ENCODE results near the gene TET2. TPM values are rescaled to one million over a fixed set of nuclear protein-coding genes. Genes with fewer than 3 reads are reported as not detected.
A peak's percentile ranks its signal among the peaks of the same experiment; 100 is the strongest.

TET2 gene
- total and polyA plus RNA-seq, 5 donors from 2014 or later, result 9.9 to 53.2 (median 19.7) TPM

DNA sequence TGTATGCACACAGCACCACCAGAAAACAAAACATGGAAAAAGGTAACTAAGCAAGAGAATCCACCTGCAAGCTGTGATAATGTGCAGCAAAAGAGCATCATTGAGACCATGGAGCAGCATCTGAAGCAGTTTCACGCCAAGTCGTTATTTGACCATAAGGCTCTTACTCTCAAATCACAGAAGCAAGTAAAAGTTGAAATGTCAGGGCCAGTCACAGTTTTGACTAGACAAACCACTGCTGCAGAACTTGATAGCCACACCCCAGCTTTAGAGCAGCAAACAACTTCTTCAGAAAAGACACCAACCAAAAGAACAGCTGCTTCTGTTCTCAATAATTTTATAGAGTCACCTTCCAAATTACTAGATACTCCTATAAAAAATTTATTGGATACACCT, 90.2 kb downstream of the TET2 start:
- Mint-ChIP-seq H3K4me1 (peaks cover 11 to 23% (median 18%) of the 10 kb centered on the region in 4 donors), H3K4me3 (no peak overlapping the region), H3K27ac (no peak overlapping the region), H3K27me3 (no peaks in the 10 kb centered on the region), H3K36me3 (peaks cover 47% of the 10 kb centered on the region), H3K9me3 (no peaks in the 10 kb centered on the region)
- DNase-seq (peak in 1 of 3 donors; percentile 6), ATAC-seq (ENCODE audit: low read depth in 2 of 2) (no peak)
- peaks cover 43% of the 10 kb centered on the region for H3K36me3 ChIP-seq (ENCODE audit: control insufficient read depth, insufficient read depth, low read length)
- peaks cover 3% of the 10 kb centered on the region for H3K4me1 ChIP-seq (ENCODE audit: control insufficient read depth, insufficient read depth, low read length, poor library complexity, severe bottlenecking)
- no peak overlapping the region for H3K27ac ChIP-seq (ENCODE audit: insufficient read depth, low read length, poor library complexity, severe bottlenecking)
- H3K4me3 ChIP-seq (ENCODE audit: low read depth, low read length), result no peak overlapping the region
- H3K9me3 ChIP-seq (ENCODE audit: control insufficient read depth in 2 of 2, low read length in 2 of 2), result no peaks in the 10 kb centered on the region
- H3K27me3 ChIP-seq (ENCODE audit: control insufficient read depth, insufficient read depth, low read length), result no peaks in the 10 kb centered on the region

DNA sequence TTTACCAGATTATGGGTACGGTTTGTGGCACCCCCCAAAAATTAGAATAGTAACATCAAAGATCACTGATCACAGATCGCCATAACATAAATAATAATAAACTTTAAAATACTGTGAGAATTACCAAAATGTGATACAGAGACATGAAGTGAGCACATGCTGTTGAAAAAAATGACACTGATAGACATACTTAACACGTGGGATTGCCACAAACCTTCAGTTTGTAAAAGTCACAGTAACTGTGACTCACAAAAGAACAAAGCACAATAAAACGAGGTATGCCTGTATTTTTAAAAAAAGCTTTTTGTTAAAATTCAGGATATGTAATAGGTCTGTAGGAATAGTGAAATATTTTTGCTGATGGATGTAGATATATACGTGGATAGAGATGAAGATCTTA, 93.4 kb downstream of the TET2 start:
- peaks cover 34% of the 10 kb centered on the region for H3K36me3 ChIP-seq (ENCODE audit: control insufficient read depth, insufficient read depth, low read length)
- H3K9me3 Mint-ChIP-seq, result no peaks in the 10 kb centered on the region
- H3K4me1 ChIP-seq (ENCODE audit: control insufficient read depth, insufficient read depth, low read length, poor library complexity, severe bottlenecking), result peaks cover 3% of the 10 kb centered on the region
- no peak overlapping the region for H3K4me3 Mint-ChIP-seq
- DNase-seq, result no peak
- no peaks in the 10 kb centered on the region for H3K9me3 ChIP-seq (ENCODE audit: control insufficient read depth in 2 of 2, low read length in 2 of 2)
- no peak overlapping the region for H3K27ac ChIP-seq (ENCODE audit: insufficient read depth, low read length, poor library complexity, severe bottlenecking)
- H3K4me3 ChIP-seq (ENCODE audit: low read depth, low read length), result no peak overlapping the region
- H3K27me3 ChIP-seq (ENCODE audit: control insufficient read depth, insufficient read depth, low read length), result no peaks in the 10 kb centered on the region
- peaks cover 38% of the 10 kb centered on the region for H3K36me3 Mint-ChIP-seq
- peaks cover 8 to 15% (median 13%) of the 10 kb centered on the region in 4 donors for H3K4me1 Mint-ChIP-seq
- no peaks in the 10 kb centered on the region for H3K27me3 Mint-ChIP-seq
- ATAC-seq (ENCODE audit: low read depth in 2 of 2), result no peak
- no peak overlapping the region for H3K27ac Mint-ChIP-seq

DNA sequence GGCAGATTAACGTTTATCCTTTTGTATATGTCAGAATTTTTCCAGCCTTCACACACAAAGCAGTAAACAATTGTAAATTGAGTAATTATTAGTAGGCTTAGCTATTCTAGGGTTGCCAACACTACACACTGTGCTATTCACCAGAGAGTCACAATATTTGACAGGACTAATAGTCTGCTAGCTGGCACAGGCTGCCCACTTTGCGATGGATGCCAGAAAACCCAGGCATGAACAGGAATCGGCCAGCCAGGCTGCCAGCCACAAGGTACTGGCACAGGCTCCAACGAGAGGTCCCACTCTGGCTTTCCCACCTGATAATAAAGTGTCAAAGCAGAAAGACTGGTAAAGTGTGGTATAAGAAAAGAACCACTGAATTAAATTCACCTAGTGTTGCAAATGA, 94.8 kb downstream of the TET2 start:
- Histone ChIP-seq H3K4me3 (ENCODE audit: low read depth, low read length) (no peak overlapping the region), H3K27ac (ENCODE audit: insufficient read depth, low read length, poor library complexity, severe bottlenecking) (no peak overlapping the region), H3K27me3 (ENCODE audit: control insufficient read depth, insufficient read depth, low read length) (no peaks in the 10 kb centered on the region), H3K36me3 (ENCODE audit: control insufficient read depth, insufficient read depth, low read length) (peaks cover 20% of the 10 kb centered on the region), H3K4me1 (ENCODE audit: control insufficient read depth, insufficient read depth, low read length, poor library complexity, severe bottlenecking) (peaks cover 3% of the 10 kb centered on the region), H3K9me3 (ENCODE audit: control insufficient read depth in 2 of 2, low read length in 2 of 2) (no peaks in the 10 kb centered on the region)
- Mint-ChIP-seq H3K4me3 (no peak overlapping the region), H3K4me1 (peaks cover 0 to 9% (median 7%) of the 10 kb centered on the region in 4 donors), H3K9me3 (no peaks in the 10 kb centered on the region), H3K27me3 (no peaks in the 10 kb centered on the region), H3K27ac (no peak overlapping the region), H3K36me3 (peaks cover 24% of the 10 kb centered on the region)
- no peak for DNase-seq
- ATAC-seq (ENCODE audit: low read depth in 2 of 2), result no peak

GRCh38 chr4:105243446-105243845, 96.8 kb downstream of the TET2 start:
- Histone ChIP-seq H3K36me3 (ENCODE audit: control insufficient read depth, insufficient read depth, low read length) (peaks cover 11% of the 10 kb centered on the region), H3K9me3 (ENCODE audit: control insufficient read depth in 2 of 2, low read length in 2 of 2) (no peaks in the 10 kb centered on the region), H3K27me3 (ENCODE audit: control insufficient read depth, insufficient read depth, low read length) (no peaks in the 10 kb centered on the region), H3K4me1 (ENCODE audit: control insufficient read depth, insufficient read depth, low read length, poor library complexity, severe bottlenecking) (no peaks in the 10 kb centered on the region), H3K27ac (ENCODE audit: insufficient read depth, low read length, poor library complexity, severe bottlenecking) (no peak overlapping the region), H3K4me3 (ENCODE audit: low read depth, low read length) (no peak overlapping the region)
- ATAC-seq (ENCODE audit: low read depth in 2 of 2) (no peak), DNase-seq (no peak)
- Mint-ChIP-seq H3K9me3 (no peaks in the 10 kb centered on the region), H3K27me3 (no peaks in the 10 kb centered on the region), H3K4me3 (no peak overlapping the region), H3K27ac (peak overlapping the region in 1 of 3 donors; percentile 46), H3K4me1 (peaks cover 0 to 6% (median 2%) of the 10 kb centered on the region in 4 donors), H3K36me3 (peaks cover 17% of the 10 kb centered on the region)

- Histone ChIP-seq H3K4me1 (ENCODE audit: control insufficient read depth, insufficient read depth, low read length, poor library complexity, severe bottlenecking) (no peaks in the 10 kb centered on the region), H3K4me3 (ENCODE audit: low read depth, low read length) (no peak overlapping the region), H3K27me3 (ENCODE audit: control insufficient read depth, insufficient read depth, low read length) (no peaks in the 10 kb centered on the region), H3K9me3 (ENCODE audit: control insufficient read depth in 2 of 2, low read length in 2 of 2) (no peaks in the 10 kb centered on the region), H3K36me3 (ENCODE audit: control insufficient read depth, insufficient read depth, low read length) (peaks cover 10% of the 10 kb centered on the region), H3K27ac (ENCODE audit: insufficient read depth, low read length, poor library complexity, severe bottlenecking) (no peak overlapping the region)
- H3K36me3 Mint-ChIP-seq, result peaks cover 20% of the 10 kb centered on the region
- H3K4me1 Mint-ChIP-seq, result peaks cover 0 to 4% (median 0%) of the 10 kb centered on the region in 4 donors
- DNase-seq (no peak), ATAC-seq (ENCODE audit: low read depth in 2 of 2) (no peak)
- no peak overlapping the region for H3K27ac Mint-ChIP-seq
- H3K9me3 Mint-ChIP-seq, result peaks cover 0 to under 1% (median 0%) of the 10 kb centered on the region in 7 donors
- H3K4me3 Mint-ChIP-seq, result no peak overlapping the region
- no peaks in the 10 kb centered on the region for H3K27me3 Mint-ChIP-seq
Observed at GRCh38 chr4:105246712-105247111, 100.0 kb downstream of the TET2 start.

DNA sequence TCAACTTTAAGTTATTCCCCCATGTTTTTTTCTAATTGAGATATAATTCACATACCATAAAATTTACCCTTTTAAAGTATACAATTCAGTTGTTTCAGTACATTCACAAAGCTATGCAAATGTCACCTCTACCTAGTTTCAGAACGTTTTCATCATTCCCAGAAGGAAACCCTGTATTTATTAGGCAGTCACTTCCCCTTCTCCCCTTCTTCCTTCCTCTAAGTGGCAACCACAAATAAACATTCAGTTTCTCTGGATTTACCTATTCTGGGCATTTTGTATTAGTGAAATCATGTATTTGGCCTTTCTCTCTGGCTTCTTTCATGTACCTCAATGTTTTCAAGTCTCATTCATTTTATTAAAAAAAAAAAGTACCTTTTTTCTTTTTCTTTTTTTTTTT, 101.9 kb downstream of the TET2 start:
- no peaks in the 10 kb centered on the region for H3K4me1 Mint-ChIP-seq
- DNase-seq, result no peak
- no peak for ATAC-seq (ENCODE audit: low read depth in 2 of 2)
- H3K36me3 Mint-ChIP-seq, result peaks cover 29% of the 10 kb centered on the region
- H3K4me3 ChIP-seq (ENCODE audit: low read depth, low read length), result no peak overlapping the region
- H3K27ac Mint-ChIP-seq, result no peak overlapping the region
- no peak overlapping the region for H3K27ac ChIP-seq (ENCODE audit: insufficient read depth, low read length, poor library complexity, severe bottlenecking)
- no peak overlapping the region for H3K4me3 Mint-ChIP-seq
- H3K36me3 ChIP-seq (ENCODE audit: control insufficient read depth, insufficient read depth, low read length), result peaks cover 4% of the 10 kb centered on the region
- H3K27me3 Mint-ChIP-seq, result no peaks in the 10 kb centered on the region
- peaks cover 0 to 10% (median 0%) of the 10 kb centered on the region in 7 donors for H3K9me3 Mint-ChIP-seq
- no peaks in the 10 kb centered on the region for H3K27me3 ChIP-seq (ENCODE audit: control insufficient read depth, insufficient read depth, low read length)
- H3K9me3 ChIP-seq (ENCODE audit: control insufficient read depth in 2 of 2, low read length in 2 of 2), result peaks cover 6 to 11% of the 10 kb centered on the region in 2 experiments
- H3K4me1 ChIP-seq (ENCODE audit: control insufficient read depth, insufficient read depth, low read length, poor library complexity, severe bottlenecking), result no peaks in the 10 kb centered on the region

- H3K4me3 ChIP-seq (ENCODE audit: low read depth, low read length), result no peak overlapping the region
- DNase-seq, result no peak
- Mint-ChIP-seq H3K9me3 (peaks cover 0 to 18% (median 4%) of the 10 kb centered on the region in 7 donors), H3K27ac (no peak overlapping the region), H3K4me3 (no peak overlapping the region), H3K36me3 (peaks cover 34% of the 10 kb centered on the region), H3K27me3 (no peaks in the 10 kb centered on the region), H3K4me1 (no peaks in the 10 kb centered on the region)
- H3K27me3 ChIP-seq (ENCODE audit: control insufficient read depth, insufficient read depth, low read length), result no peaks in the 10 kb centered on the region
- peaks cover 8 to 17% of the 10 kb centered on the region in 2 experiments for H3K9me3 ChIP-seq (ENCODE audit: control insufficient read depth in 2 of 2, low read length in 2 of 2)
- no peak for ATAC-seq (ENCODE audit: low read depth in 2 of 2)
- H3K4me1 ChIP-seq (ENCODE audit: control insufficient read depth, insufficient read depth, low read length, poor library complexity, severe bottlenecking), result no peaks in the 10 kb centered on the region
- no peak overlapping the region for H3K27ac ChIP-seq (ENCODE audit: insufficient read depth, low read length, poor library complexity, severe bottlenecking)
- H3K36me3 ChIP-seq (ENCODE audit: control insufficient read depth, insufficient read depth, low read length), result peaks cover 18% of the 10 kb centered on the region
Observed at GRCh38 chr4:105257817-105258495, 111.3 kb downstream of the TET2 start.

GRCh38 chr4:105265689-105266088, 119.0 kb downstream of the TET2 start:
- no peak overlapping the region for H3K4me3 Mint-ChIP-seq
- no peaks in the 10 kb centered on the region for H3K27me3 ChIP-seq (ENCODE audit: control insufficient read depth, insufficient read depth, low read length)
- no peak for DNase-seq
- no peaks in the 10 kb centered on the region for H3K9me3 ChIP-seq (ENCODE audit: control insufficient read depth in 2 of 2, low read length in 2 of 2)
- H3K27ac Mint-ChIP-seq, result no peak overlapping the region
- ATAC-seq (ENCODE audit: low read depth in 2 of 2), result no peak
- no peaks in the 10 kb centered on the region for H3K4me1 ChIP-seq (ENCODE audit: control insufficient read depth, insufficient read depth, low read length, poor library complexity, severe bottlenecking)
- no peaks in the 10 kb centered on the region for H3K27me3 Mint-ChIP-seq
- no peak overlapping the region for H3K27ac ChIP-seq (ENCODE audit: insufficient read depth, low read length, poor library complexity, severe bottlenecking)
- H3K4me1 Mint-ChIP-seq, result peaks cover 1 to 6% (median 5%) of the 10 kb centered on the region in 4 donors
- H3K9me3 Mint-ChIP-seq, result peaks cover 0 to 2% (median 0%) of the 10 kb centered on the region in 7 donors
- H3K4me3 ChIP-seq (ENCODE audit: low read depth, low read length), result no peak overlapping the region
- H3K36me3 ChIP-seq (ENCODE audit: control insufficient read depth, insufficient read depth, low read length), result peaks cover 42% of the 10 kb centered on the region
- peaks cover 55% of the 10 kb centered on the region for H3K36me3 Mint-ChIP-seq
